ENCODE data around the gene RBL2.
"Not testable (repeated sequence)": the region's sequence is repeated elsewhere in the genome, so short reads cannot be mapped to it uniquely, and the experiment has no call there.

The RBL2 gene

DNA sequence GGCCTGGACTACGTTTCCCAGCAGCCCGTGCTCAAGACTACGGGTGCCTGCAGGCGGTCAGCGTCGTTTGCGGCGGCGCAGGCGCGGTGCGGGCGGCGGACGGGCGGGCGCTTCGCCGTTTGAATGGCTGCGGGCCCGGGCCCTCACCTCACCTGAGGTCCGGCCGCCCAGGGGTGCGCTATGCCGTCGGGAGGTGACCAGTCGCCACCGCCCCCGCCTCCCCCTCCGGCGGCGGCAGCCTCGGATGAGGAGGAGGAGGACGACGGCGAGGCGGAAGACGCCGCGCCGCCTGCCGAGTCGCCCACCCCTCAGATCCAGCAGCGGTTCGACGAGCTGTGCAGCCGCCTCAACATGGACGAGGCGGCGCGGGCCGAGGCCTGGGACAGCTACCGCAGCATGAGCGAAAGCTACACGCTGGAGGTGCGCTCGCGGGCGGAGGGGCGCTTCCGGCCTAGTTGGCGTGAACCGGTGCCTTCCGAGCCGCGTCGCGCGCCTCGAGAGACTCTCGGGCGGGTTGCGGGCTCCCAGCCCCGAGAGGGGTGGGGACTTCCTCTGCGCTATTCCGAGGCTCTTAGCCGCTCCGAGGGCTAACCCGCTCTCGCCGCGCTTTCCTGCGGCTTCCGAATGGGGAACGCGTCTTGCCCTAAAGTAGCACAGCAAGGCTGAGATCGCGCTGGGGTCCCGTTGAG lies at the start of gene RBL2:
Gene RBL2, plus strand, starts transcription at position 95 of the 689 bp plus-strand sequence. Its CDS starts 86 bp downstream, at position 181.
- DNase-seq, result peak; percentile 41

DNA sequence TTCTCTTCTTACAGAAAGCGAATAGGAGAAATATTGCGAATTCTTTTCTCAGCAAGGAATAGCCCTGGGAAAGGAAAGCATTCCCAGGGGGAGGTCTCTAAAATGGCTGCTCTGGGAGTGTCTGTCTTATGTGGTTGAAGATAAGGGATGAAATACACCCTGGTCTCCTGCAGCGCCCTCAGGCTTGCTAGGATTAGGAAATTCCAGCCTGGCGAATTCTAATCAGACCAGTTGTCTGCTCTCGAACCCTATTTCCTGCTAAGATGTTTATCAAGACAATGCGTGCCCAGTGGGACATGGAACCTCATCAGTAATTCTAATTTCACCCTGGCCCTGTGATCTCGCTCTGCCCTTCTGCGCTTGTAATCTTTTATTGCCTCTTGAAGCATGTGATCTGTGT lies 49.7 kb upstream of the RBL2 start:
- not testable (repeated sequence) for DNase-seq

DNA sequence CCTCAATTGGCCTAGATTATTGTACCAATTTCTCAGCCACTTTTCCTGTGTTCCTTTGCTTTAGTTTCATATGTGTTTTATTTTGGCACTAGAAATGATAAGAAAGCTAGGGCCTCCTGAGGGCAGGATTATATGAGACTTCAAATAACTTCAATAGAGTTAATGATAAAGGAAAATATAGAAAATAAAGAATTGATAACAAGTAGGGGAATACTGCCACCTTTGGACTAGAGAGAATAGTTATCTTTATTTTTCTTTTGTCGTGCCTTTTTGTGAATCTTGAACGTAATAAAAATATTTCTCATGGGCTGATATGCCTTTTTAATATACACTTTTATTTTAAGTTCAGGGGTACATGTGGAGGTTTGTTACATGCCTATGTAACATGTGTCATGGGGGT lies 29.3 kb upstream of the RBL2 start:
- no peak for DNase-seq

GRCh38 chr16:53412549-53412948 lies 21.7 kb upstream of the RBL2 start:
- no peak for DNase-seq

- DNase-seq, result no peak
Observed at GRCh38 chr16:53413864-53414263, 20.4 kb upstream of the RBL2 start.

DNA sequence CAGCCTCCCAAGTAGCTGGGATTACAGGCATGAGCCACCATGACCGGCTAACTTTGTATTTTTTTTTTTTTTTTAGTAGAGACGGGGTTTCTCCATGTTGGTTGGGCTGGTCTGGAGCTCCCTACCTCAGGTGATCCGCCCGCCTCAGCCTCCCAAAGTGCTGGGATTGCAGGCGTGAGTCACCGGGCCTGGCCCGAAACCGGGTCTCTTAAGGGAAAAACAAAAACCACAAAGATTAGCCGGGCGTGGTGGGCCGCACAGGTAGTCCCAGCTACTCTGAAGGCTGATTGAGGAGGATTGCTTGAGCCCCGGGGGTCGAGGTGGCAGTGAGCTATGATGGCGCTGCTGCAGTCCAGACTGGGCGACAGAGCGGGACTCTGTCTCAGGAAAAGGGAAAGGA lies 19.9 kb upstream of the RBL2 start:
- DNase-seq, result no peak

GRCh38 chr16:53415504-53415903 lies 18.8 kb upstream of the RBL2 start:
- DNase-seq, result no peak

DNA sequence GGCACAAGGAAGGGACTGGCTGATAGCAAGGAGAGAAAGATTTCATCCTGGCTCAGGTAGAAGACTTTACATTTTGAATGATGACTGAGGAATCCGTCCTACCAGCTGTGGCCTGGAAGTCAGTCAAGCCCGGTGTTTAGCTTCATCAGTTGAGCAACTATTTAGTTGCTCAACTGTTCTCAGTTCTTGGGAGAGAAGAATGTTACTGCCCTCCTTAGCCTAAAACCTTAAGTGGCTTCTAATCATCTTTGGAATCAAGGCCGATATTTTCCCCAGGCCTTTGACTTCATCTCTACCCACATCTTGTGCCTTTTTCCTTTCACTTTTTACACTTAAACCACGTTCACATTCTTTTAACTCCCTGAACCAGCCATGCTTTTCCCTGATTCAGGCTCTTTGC lies 17.3 kb upstream of the RBL2 start:
- DNase-seq, result no peak

GRCh38 chr16:53417976-53418375 lies 16.3 kb upstream of the RBL2 start:
- DNase-seq, result no peak

- not testable (repeated sequence) for DNase-seq
Observed at GRCh38 chr16:53419383-53419709, 14.9 kb upstream of the RBL2 start.

DNA sequence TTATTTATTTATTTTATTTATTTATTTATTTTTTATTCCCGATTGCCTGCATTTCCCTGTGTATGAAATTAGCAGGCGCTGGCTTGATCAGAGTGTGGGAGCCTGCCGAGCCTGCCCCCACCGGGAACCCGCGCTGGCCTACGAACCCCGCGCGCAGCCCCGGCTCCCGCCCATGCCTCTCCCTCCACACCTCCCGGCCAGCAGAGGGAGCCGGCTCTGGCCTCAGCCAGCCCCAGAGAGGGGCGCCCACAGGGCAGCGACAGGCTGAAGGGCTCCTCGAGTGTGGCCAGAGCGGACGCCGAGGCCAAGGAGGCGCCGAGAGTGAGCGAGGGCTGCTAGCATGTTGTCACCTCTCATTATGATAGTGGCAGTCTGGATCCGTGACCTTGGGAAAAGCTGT lies 13.0 kb upstream of the RBL2 start:
- no peak for DNase-seq

DNA sequence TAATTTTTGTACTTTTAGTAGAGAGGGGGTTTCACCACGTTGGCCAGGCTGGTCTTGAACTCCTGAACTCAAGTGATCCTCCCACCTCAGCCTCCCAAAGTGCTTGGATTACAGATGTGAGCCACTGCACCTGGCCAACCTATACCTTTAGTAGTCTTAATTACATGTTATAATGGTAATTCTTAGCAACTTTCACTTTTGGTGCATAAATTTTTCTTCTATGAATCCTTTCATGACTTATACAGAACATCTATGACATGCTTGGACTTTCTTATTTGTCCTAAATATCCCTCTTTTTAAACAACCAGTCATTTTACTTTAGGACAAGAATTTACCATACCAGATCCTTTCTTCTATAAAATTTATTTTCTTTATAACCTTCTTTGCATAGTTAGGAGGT lies 10.3 kb upstream of the RBL2 start:
- DNase-seq, result not testable (repeated sequence)

DNA sequence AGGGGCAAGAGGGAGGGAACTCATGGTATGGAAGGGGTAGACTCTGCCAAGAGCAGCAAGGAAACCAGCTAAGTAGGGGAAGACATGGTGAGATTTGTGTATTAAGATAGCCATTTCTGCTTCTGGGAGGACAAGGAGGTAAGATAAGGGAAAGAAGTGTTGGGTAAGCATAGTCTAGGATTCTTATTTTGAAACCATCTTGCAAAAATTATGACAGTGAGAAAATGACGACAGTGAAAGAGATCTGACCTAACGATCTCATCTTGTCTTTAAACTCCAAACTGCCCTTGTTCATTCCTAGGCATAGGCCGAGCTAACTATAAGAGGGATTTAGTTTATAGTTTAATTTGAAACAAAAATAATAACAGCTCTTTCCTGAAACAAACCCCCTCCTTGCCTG lies 5.6 kb upstream of the RBL2 start:
- no peak for DNase-seq

DNA sequence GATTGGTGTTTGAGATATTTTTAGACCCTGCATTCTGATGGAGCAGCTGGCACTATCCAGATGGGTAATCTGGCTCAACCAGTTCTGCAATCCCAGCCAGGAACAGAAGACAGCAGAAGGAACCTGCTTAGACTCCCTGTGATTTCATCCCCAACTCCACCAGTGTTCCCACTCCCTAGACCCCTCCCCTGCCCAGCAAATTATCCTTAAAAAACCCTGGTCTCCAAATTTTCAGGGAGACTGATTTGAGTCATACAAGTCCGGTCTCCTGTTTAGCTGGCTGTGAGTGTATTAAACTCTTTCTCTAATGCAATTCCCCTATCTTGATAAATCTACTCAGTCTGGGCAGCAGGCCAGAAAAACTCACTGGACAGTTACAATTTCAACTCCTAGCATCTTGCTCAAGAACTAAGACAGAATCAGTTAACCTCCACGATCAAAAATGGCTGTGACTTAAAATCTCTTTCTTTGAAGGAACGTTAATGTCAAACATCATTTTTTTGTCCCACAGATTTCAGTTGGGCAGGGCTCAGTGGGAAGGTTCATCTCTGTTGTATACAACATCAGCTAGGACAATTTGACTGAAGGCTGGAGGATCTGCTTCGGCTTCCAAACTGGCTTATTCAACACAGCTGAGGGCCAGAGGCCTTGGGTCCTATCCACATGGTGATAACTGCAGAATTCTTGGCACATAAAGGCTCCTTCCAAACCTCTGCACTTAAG lies 4.9 kb upstream of the RBL2 start:
- DNase-seq, result no peak

DNA sequence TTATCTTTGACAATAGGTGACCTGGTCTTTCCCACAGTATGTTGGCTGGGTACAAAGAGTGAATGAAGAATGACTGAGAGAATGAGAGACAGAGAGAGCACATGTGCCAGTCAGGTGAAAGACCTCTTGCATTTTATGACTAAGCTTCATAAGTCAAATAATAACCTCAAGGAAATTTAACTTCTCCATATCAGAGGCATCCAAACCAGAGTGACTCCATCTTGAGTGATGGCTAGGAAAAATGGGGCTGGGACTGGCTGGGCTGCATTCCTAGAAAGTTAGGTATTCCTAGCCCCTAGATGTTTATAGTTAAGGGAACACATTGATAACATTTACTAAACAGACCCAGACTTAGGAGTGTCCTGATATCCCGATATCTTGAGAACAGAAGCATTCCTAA lies 3.9 kb upstream of the RBL2 start:
- no peak for DNase-seq

DNA sequence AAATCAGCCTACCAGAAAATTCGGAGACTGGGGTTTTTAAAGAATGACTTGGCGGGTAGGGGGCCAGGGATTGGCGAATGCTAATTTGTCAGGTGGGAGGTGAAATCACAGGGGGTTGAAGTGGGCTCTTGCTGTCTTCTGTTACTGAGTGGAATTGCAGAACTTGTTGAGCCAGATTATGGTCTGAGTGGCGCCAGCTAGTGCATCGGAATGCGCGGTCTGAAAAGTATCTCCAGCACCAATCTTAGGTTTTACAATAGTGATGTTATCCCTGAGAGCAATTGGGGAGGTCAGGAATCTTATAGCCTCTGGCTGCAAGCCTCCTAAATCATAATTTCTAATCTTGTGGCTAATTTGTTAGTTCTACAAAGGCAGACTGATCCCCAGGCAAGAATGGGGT lies 762 bp upstream of the RBL2 start:
- DNase-seq, result no peak

GRCh38 chr16:53433930-53434376 lies 318 bp upstream of the RBL2 start:
- no peak for DNase-seq

GRCh38 chr16:53435066-53435688 lies 906 bp downstream of the RBL2 start:
- DNase-seq, result peak; percentile 72

GRCh38 chr16:53440125-53440524 lies 5.9 kb downstream of the RBL2 start:
- DNase-seq, result no peak

- DNase-seq, result no peak
Observed at GRCh38 chr16:53445534-53445933, 11.3 kb downstream of the RBL2 start.

- no peak for DNase-seq
Observed at GRCh38 chr16:53446090-53446489, 11.8 kb downstream of the RBL2 start.

DNA sequence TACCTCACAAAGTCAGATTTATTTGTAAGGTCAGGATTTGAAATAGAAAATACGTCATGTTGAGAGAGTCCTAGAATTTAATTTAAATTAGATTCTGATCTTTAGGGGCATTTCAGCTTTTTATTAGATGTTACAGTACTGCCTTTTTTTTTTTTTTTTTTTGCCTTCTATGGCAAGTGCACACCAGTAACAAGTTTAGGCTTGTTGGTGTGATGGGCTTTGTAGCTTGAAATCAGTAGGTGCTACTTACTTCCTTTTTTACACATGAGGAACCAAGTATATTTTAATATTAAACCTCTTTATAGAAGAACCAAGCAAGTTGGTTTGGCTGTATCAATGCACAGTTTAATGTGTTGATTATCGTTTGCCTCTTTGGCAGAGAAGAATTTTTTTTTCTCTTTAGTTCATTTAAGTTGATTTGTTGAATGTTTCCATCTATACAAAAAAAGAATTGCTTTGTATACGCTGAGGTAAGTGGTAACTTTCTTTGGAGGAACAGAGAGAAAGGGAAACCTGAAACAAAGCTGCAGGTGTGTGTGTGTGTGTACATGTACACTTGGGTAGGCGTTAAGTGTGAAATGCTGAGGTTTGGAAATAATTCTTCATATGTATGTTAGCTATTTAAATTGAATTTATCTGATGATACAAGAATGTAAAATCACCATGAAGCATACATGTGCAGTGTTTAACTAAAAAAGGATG lies 15.7 kb downstream of the RBL2 start:
- DNase-seq, result no peak

DNA sequence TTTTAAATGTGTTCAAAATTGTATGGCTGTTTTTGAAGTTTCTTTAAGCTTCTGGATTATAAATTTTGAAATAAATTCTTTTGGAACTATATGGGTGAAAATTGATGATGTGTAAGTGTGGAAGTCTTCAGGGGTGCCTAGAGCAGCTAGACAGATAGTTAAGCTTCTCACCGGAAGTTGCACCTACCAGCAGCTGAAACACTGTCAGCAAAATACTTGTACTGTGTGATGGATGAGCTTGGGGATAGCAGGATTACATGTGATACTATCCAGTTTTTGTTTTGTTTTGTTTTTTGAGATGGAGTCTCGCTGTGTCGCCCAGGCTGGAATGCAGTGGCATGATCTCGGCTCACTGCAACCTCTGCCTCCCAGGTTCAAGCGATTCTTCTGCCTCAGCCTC lies 19.7 kb downstream of the RBL2 start:
- no peak for DNase-seq

- no peak for DNase-seq
Observed at GRCh38 chr16:53456625-53457024, 22.4 kb downstream of the RBL2 start.
